Ovary (tissue), 9 donors: Measurements from ENCODE around the gene DIPK1C. TPM values are rescaled to one million over a fixed set of nuclear protein-coding genes. Genes with fewer than 3 reads are reported as not detected.

Experiments used
- DNase-seq, 5 donors: peaks; one replicate each; pipeline ENCODE4 v3.0.0-alpha.2; 2019 to 2020
- H3K27ac ChIP-seq, 2 donors: fragments of 200-600 bp; one replicate each; pipeline versions ENCODE4 v1.5.1 to v1.8.0; 2019 to 2022
- H3K27me3 ChIP-seq: fragments of 200-600 bp; one replicate; pipeline ENCODE4 v1.8.0; 2022
- H3K36me3 ChIP-seq: fragments of 200-600 bp; sonication (generic); one replicate; pipeline ENCODE4 v1.5.1; 2019
- H3K4me1 ChIP-seq: one replicate; pipeline ENCODE4 v1.8.1; 2013; ENCODE audit warnings: mild to moderate bottlenecking, moderate library complexity; ENCODE audit not compliant: insufficient read depth
- H3K4me3 ChIP-seq: fragments of 200-600 bp; sonication (generic); one replicate; pipeline ENCODE4 v1.5.1; 2017
- H3K9me3 ChIP-seq, 2 donors: fragments of 200-600 bp in 1 of 2; sonication (generic) in 1 of 2; one replicate each; pipeline versions ENCODE4 v1.5.1 to v1.8.1; 2013 to 2019; ENCODE audit warnings: mild to moderate bottlenecking in 1 of 2, moderate library complexity in 1 of 2
- CTCF ChIP-seq, 3 donors: fragments of 450-650 bp in 2 of 3; fragments of 200-600 bp in 1 of 3; IDR thresholded peaks; one replicate each; pipeline versions ENCODE4 v1.5.1 to v1.8.0; 2016 to 2022; ENCODE audit warnings: antibody characterized with exemption in 3 of 3, mild to moderate bottlenecking in 1 of 3
- EP300 ChIP-seq: sonication (generic); formaldehyde crosslinking; IDR thresholded peaks from one replicate; pipeline ENCODE4 v1.6.1; 2017; ENCODE audit warnings: antibody characterized with exemption
- POLR2A ChIP-seq: fragments of 450-650 bp; IDR thresholded peaks from one replicate; pipeline ENCODE4 v1.6.1; 2017; ENCODE audit warnings: antibody characterized with exemption, mild to moderate bottlenecking, moderate library complexity
- WGBS, 3 donors: extraction: QIAGEN DNeasy Blood & Tissue Kit in 1 of 3; methylation state at CpG; one replicate each; pipeline versions ENCODE4 v1.1.5 to v1.1.7; 2013 to 2017; 5-methylcytosine and 5-hydroxymethylcytosine counted together
- intact Hi-C, 4 donors: fragments of 100-400 bp; cut with DNase I; formaldehyde crosslinking; loops; one replicate each; pipeline versions ENCODE4 v1.11.0 to v1.15.1; 2022 to 2023
- polyA plus RNA-seq, 2 donors: library from polyadenylated mRNA; stranded (reverse); fragments of 200-250 nt in 1 of 2; fragments of 350-450 nt in 1 of 2; fragmentation: Illumina TruSeq in 1 of 2; extraction: RNeasy Lipid Tissue Mini Kit (QIAGEN cat#74804) in 1 of 2; gene quantifications; one replicate each; pipeline ENCODE4 v1.2.3, GENCODE V29; 2013 to 2014
- total RNA-seq, 7 donors: library from RNA; depleted of rRNA in 2 of 7; stranded (reverse); fragments of >200 nt in 2 of 7; fragmentation: NEBNext Ultra II Directional in 3 of 7; extraction: Animal tissue kit (Norgen Biotek cat#: 25700) in 3 of 7; gene quantifications; one replicate each; pipeline versions ENCODE4 v1.1.0 to v1.2.4, GENCODE V29; 2016 to 2023
- donor health status: DM: no; HTN: no; CAD: no; lungs with moderate emphysema.
- donor health status: DM: no; HTN: no; CAD: no.
- donor health status: Bipolar disorder and iron deficiency.
- donor health status: DM: yes; HTN: yes; CAD: no.
- donor health status: DM: no; HTN: no; CAD: no.
- donor health status: DM: yes; HTN: yes; CAD: no.

The DIPK1C gene
- total and polyA plus RNA-seq, 9 donors = 0.04 to 0.17 (median 0.05) TPM; not detected in 6

- DNase-seq = no peak
- intact Hi-C loops = no loop called here
- Histone ChIP-seq H3K9me3 (no peaks in the 10 kb centered on the region), H3K4me3 (no peak overlapping the region), H3K27ac (no peak overlapping the region), H3K27me3 (no peaks in the 10 kb centered on the region), H3K36me3 (no peaks in the 10 kb centered on the region), H3K4me1 (no peaks in the 10 kb centered on the region)
- WGBS, 3 donors = 12 to 22% (median 12%) methylated on average over 12 of the region's 12 CpGs
- no peak for TF ChIP-seq POLR2A
Observed at GRCh38 chr18:74416124-74416523, 41.0 kb downstream of the DIPK1C start.

- TF ChIP-seq EP300 = no peak
- no peak for TF ChIP-seq POLR2A
- TF ChIP-seq CTCF (IDR thresholded peaks at IDR 0.05) = no peak
- Histone ChIP-seq H3K4me1 (no peaks in the 10 kb centered on the region), H3K4me3 (no peak overlapping the region), H3K36me3 (no peaks in the 10 kb centered on the region), H3K27ac (no peak overlapping the region), H3K27me3 (no peaks in the 10 kb centered on the region), H3K9me3 (no peaks in the 10 kb centered on the region)
- intact Hi-C loops = no loop called here
- no peak for DNase-seq
- WGBS, 3 donors = 76 to 87% (median 81%) methylated on average over 12 of the region's 12 CpGs
Observed at GRCh38 chr18:74414953-74415515, 42.1 kb downstream of the DIPK1C start.

GRCh38 chr18:74413836-74414235, 43.3 kb downstream of the DIPK1C start:
- Histone ChIP-seq H3K27me3 (no peaks in the 10 kb centered on the region), H3K36me3 (no peaks in the 10 kb centered on the region), H3K27ac (no peak overlapping the region), H3K9me3 (no peaks in the 10 kb centered on the region), H3K4me3 (no peak overlapping the region), H3K4me1 (no peaks in the 10 kb centered on the region)
- DNase-seq = no peak
- no peak for TF ChIP-seq POLR2A
- no peak for TF ChIP-seq CTCF (IDR thresholded peaks at IDR 0.05)
- TF ChIP-seq EP300 = no peak
- intact Hi-C loops = no loop called here
- WGBS, 3 donors = 87 to 93% (median 89%) methylated on average over 7 of the region's 7 CpGs

GRCh38 chr18:74412116-74412880, 44.8 kb downstream of the DIPK1C start:
- Histone ChIP-seq H3K4me1 (no peaks in the 10 kb centered on the region), H3K27ac (no peak overlapping the region), H3K27me3 (no peaks in the 10 kb centered on the region), H3K9me3 (no peaks in the 10 kb centered on the region), H3K4me3 (no peak overlapping the region), H3K36me3 (no peaks in the 10 kb centered on the region)
- TF ChIP-seq EP300 (no peak), CTCF (IDR thresholded peaks at IDR 0.05) (no peak), POLR2A (no peak)
- DNase-seq = no peak
- intact Hi-C loops = no loop called here
- 74 to 82% (median 74%) methylated on average over 21 of the region's 21 CpGs for WGBS, 3 donors

GRCh38 chr18:74411475-74411874, 45.6 kb downstream of the DIPK1C start:
- no peaks in the 10 kb centered on the region for H3K4me1 ChIP-seq
- DNase-seq = no peak
- TF ChIP-seq EP300 (no peak), POLR2A (no peak), CTCF (IDR thresholded peaks at IDR 0.05) (no peak)
- no peaks in the 10 kb centered on the region for H3K27me3 ChIP-seq
- intact Hi-C loops = no loop called here
- no peak overlapping the region for H3K4me3 ChIP-seq
- no peaks in the 10 kb centered on the region for H3K36me3 ChIP-seq
- H3K9me3 ChIP-seq = no peaks in the 10 kb centered on the region
- no peak overlapping the region for H3K27ac ChIP-seq
- WGBS, 3 donors = 83 to 91% (median 89%) methylated on average over 9 of the region's 9 CpGs
